Epithelial cell of esophagus (primary cell): ENCODE data around the gene TCERG1L.

Experiments used
- DNase-seq: peaks from one replicate; pipeline ENCODE4 v3.0.0; 2010; ENCODE audit warnings: low read depth
- H3K4me3 ChIP-seq: 2 replicates; pipeline ENCODE4 v1.5.1; 2011; ENCODE audit warnings: mild to moderate bottlenecking, low read length, control low read depth
- CTCF ChIP-seq: IDR thresholded peaks from 2 replicates; pipeline ENCODE4 v1.5.1; 2011; ENCODE audit warnings: low read depth, mild to moderate bottlenecking, low read length, control low read depth, inconsistent platforms; ENCODE audit not compliant: insufficient read depth; ENCODE audit errors: missing control alignments

Gene TCERG1L

GRCh38 chr10:131254859-131255252 is 56.7 kb downstream of the TCERG1L start:
- TF ChIP-seq CTCF = no peak
- no peak for DNase-seq
- H3K4me3 ChIP-seq = no peak overlapping the region

- no peak for DNase-seq
- H3K4me3 ChIP-seq = no peak overlapping the region
- no peak for TF ChIP-seq CTCF
Measured at GRCh38 chr10:131253931-131254858, 57.3 kb downstream of the TCERG1L start.

GRCh38 chr10:131252567-131253276 is 58.8 kb downstream of the TCERG1L start:
- no peak for DNase-seq
- no peak overlapping the region for H3K4me3 ChIP-seq
- no peak for TF ChIP-seq CTCF

GRCh38 chr10:131251146-131251541 is 60.4 kb downstream of the TCERG1L start:
- no peak for DNase-seq
- TF ChIP-seq CTCF = no peak
- no peak overlapping the region for H3K4me3 ChIP-seq

GRCh38 chr10:131250454-131251145 is 60.9 kb downstream of the TCERG1L start:
- TF ChIP-seq CTCF = no peak
- no peak for DNase-seq

GRCh38 chr10:131249955-131250344 is 61.6 kb downstream of the TCERG1L start:
- DNase-seq = no peak
- no peak for TF ChIP-seq CTCF
- H3K4me3 ChIP-seq = no peak overlapping the region

More at GRCh38 chr10:131250454-131251145, 60.9 kb downstream of the TCERG1L start:
- H3K4me3 ChIP-seq = no peak overlapping the region
